Stomach (tissue), 4 donors: ENCODE data around the gene AIG1.

Experiments used
- CTCF ChIP-seq, 7 experiments: fragments of 450-650 bp in 4 of 7; fragments of 200-600 bp in 3 of 7; sonication (generic) in 3 of 7; IDR thresholded peaks; one replicate each; pipeline ENCODE4 v1.5.1; 2016 to 2019; ENCODE audit warnings: antibody characterized with exemption in 7 of 7, control low read depth in 2 of 7, mild to moderate bottlenecking in 1 of 7
- EP300 ChIP-seq: sonication (generic); formaldehyde crosslinking; IDR thresholded peaks from one replicate; pipeline ENCODE4 v1.6.1; 2017; ENCODE audit warnings: antibody characterized with exemption
- POLR2A ChIP-seq, 4 donors: fragments of 450-650 bp; IDR thresholded peaks; one replicate each; pipeline ENCODE4 v1.6.1; 2016; ENCODE audit warnings: antibody characterized with exemption in 4 of 4, control low read depth in 2 of 4, mild to moderate bottlenecking in 1 of 4, moderate library complexity in 1 of 4
- POLR2AphosphoS5 ChIP-seq, 3 donors: sonication (generic); formaldehyde crosslinking; IDR thresholded peaks; one replicate each; pipeline ENCODE4 v1.6.1; 2016; ENCODE audit warnings: antibody characterized with exemption in 3 of 3

GRCh38 chr6:143157131-143157530 is 96.4 kb downstream of the AIG1 start:
- no peak for TF ChIP-seq POLR2A (IDR thresholded peaks at IDR 0.05)
- TF ChIP-seq CTCF (IDR thresholded peaks at IDR 0.05), result no peak
- TF ChIP-seq POLR2AphosphoS5 (IDR thresholded peaks at IDR 0.05), result no peak
- TF ChIP-seq EP300, result no peak
